A673 (cell line): ENCODE measurements around the gene DRAM1. TPM values are rescaled to one million over a fixed set of nuclear protein-coding genes. Genes with fewer than 3 reads are reported as not detected.

Experiments used
- BruUV-seq: library from RNA; stranded (reverse); fragments of 400-500 nt; replicated peaks from 2 replicates; lab custom pipeline; 2021; lab: Mats Ljungman, UMichigan
- CTCF ChIA-PET: fragments of 300-600 bp; sonication (Branson Sonifier 250); formaldehyde crosslinking; loops from one replicate; lab custom pipeline; 2022; ENCODE audit warnings: antibody characterized with exemption; lab: Charles Lee
- POLR2A ChIA-PET: fragments of 300-600 bp; sonication (Branson Sonifier 250); formaldehyde crosslinking; loops from one replicate; lab custom pipeline; 2022; ENCODE audit warnings: antibody characterized with exemption; ENCODE audit not compliant: low non-redundant PET; lab: Charles Lee
- DNase-seq: peaks from one replicate; pipeline ENCODE4 v3.0.0-alpha.2; 2015; ENCODE audit warnings: low spot score
- H3K27ac ChIP-seq: fragments of 200-600 bp; sonication (generic); 2 replicates; pipeline ENCODE4 v1.5.1; 2016; ENCODE audit warnings: mixed run types, low read depth, mild to moderate bottlenecking, mixed read lengths, antibody characterized with exemption, low read length; ENCODE audit not compliant: poor library complexity, severe bottlenecking
- H3K27me3 ChIP-seq: fragments of 200-600 bp; sonication (generic); replicated peaks from 2 replicates; pipeline ENCODE4 v1.6.1; 2017; ENCODE audit warnings: mixed run types, low read depth, mild to moderate bottlenecking, mixed read lengths, antibody characterized with exemption, low read length; ENCODE audit not compliant: insufficient read depth, poor library complexity
- H3K36me3 ChIP-seq: fragments of 200-600 bp; sonication (generic); 2 replicates; pipeline ENCODE4 v1.6.1; 2016; ENCODE audit warnings: mixed run types, mild to moderate bottlenecking, mixed read lengths, antibody characterized with exemption, low read length; ENCODE audit not compliant: insufficient read depth, poor library complexity, severe bottlenecking
- H3K4me1 ChIP-seq: fragments of 200-600 bp; sonication (generic); 2 replicates; pipeline ENCODE4 v1.6.1; 2017; ENCODE audit warnings: mixed run types, mild to moderate bottlenecking, mixed read lengths, antibody characterized with exemption, low read length; ENCODE audit not compliant: insufficient read depth, poor library complexity, severe bottlenecking
- H3K4me3 ChIP-seq: fragments of 200-600 bp; sonication (generic); 2 replicates; pipeline ENCODE4 v1.5.1; 2016; ENCODE audit warnings: low read depth, mixed run types, mild to moderate bottlenecking, mixed read lengths, low read length; ENCODE audit not compliant: poor library complexity, severe bottlenecking
- H3K9me3 ChIP-seq: fragments of 200-600 bp; sonication (generic); 2 replicates; pipeline ENCODE4 v1.6.1; 2016; ENCODE audit warnings: mixed run types, low read depth, mild to moderate bottlenecking, mixed read lengths, antibody characterized with exemption, low read length; ENCODE audit not compliant: poor library complexity, severe bottlenecking
- CTCF ChIP-seq: fragments of 300-800, 200-600 bp; sonication (generic); conservative IDR thresholded peaks from 2 replicates; pipeline ENCODE4 v1.5.1; 2017; ENCODE audit warnings: low read depth, mild to moderate bottlenecking, antibody characterized with exemption, low read length, moderate library complexity, mixed read lengths
- EZH2 ChIP-seq: fragments of 200-600 bp; sonication (generic); IDR thresholded peaks from 2 replicates; pipeline ENCODE4 v1.6.1; 2017; ENCODE audit warnings: borderline replicate concordance, low read depth, mild to moderate bottlenecking, mixed read lengths, antibody characterized with exemption, low read length; ENCODE audit not compliant: poor library complexity, severe bottlenecking
- intact Hi-C: fragments of 100-400 bp; cut with micrococcal nuclease; formaldehyde crosslinking; loops from one replicate; pipeline ENCODE4 v1.10.0; 2022; ENCODE audit not compliant: unreplicated experiment
- total RNA-seq: library from RNA; stranded (reverse); gene quantifications from 2 replicates; pipeline ENCODE4 v1.2.3, GENCODE V29; 2021

Gene DRAM1
- total RNA-seq, 1 experiment from 2014 or later, result 10.5 TPM

- no peak overlapping the region for H3K4me3 ChIP-seq
- BruUV-seq, result no TSS peak
- no peaks in the 10 kb centered on the region for H3K4me1 ChIP-seq
- H3K27me3 ChIP-seq, result no peaks in the 10 kb centered on the region
- POLR2A ChIA-PET, result no interaction called here
- H3K27ac ChIP-seq, result no peak overlapping the region
- no peak for DNase-seq
- CTCF ChIA-PET, result no interaction called here
- no peaks in the 10 kb centered on the region for H3K36me3 ChIP-seq
- intact Hi-C loops, result no loop called here
- no peaks in the 10 kb centered on the region for H3K9me3 ChIP-seq
- TF ChIP-seq EZH2 (no peak), CTCF (no peak)
Measured at GRCh38 chr12:101948365-101948764, 71.0 kb downstream of the DRAM1 start.

- Histone ChIP-seq H3K27ac (no peak overlapping the region), H3K4me1 (no peaks in the 10 kb centered on the region), H3K27me3 (no peaks in the 10 kb centered on the region), H3K4me3 (no peak overlapping the region), H3K9me3 (no peaks in the 10 kb centered on the region), H3K36me3 (no peaks in the 10 kb centered on the region)
- no peak for TF ChIP-seq CTCF
- no peak for TF ChIP-seq EZH2
- no TSS peak for BruUV-seq
- intact Hi-C loops, result no loop called here
- no peak for DNase-seq
- ChIA-PET CTCF (no interaction called here), POLR2A (no interaction called here)
Measured at GRCh38 chr12:101951002-101951670, 73.8 kb downstream of the DRAM1 start.

DNA sequence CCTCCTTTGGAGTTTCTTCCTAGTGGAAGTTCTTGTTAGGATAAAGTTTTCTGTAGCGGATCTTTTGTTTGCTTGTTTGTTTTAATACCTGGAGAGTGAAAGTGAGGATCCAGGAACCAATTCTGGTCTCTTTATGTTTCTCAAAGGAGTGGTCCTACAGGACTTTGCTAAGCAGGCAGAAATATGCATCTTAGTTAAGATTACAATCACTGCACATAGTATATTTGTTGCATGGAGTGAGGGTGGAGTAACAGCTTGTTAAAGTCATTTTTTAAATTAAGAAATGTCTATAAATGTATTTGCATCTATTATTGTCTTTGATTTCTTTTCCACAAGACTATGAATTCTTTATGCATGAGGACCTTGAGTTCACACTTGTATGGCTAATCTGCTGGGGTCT lies 76.7 kb downstream of the DRAM1 start:
- CTCF ChIA-PET, result no interaction called here

More for the DNA sequence above, 76.7 kb downstream of the DRAM1 start:
- POLR2A ChIA-PET, result no interaction called here
- DNase-seq, result no peak
- Histone ChIP-seq H3K4me3 (no peak overlapping the region), H3K9me3 (no peaks in the 10 kb centered on the region), H3K27me3 (no peaks in the 10 kb centered on the region), H3K27ac (no peak overlapping the region), H3K4me1 (no peaks in the 10 kb centered on the region), H3K36me3 (no peaks in the 10 kb centered on the region)
- intact Hi-C loops, result no loop called here
- TF ChIP-seq CTCF (no peak), EZH2 (no peak)
- BruUV-seq, result no TSS peak
